ENCODE data around the gene TMEM92. TPM values are rescaled to one million over a fixed set of nuclear protein-coding genes. Genes with fewer than 3 reads are reported as not detected.

The TMEM92 gene
- 1 to 10 TPM in 1 of 3 donors, under 1 TPM in 1, not detected in 1; 0.59 to 1.4 TPM for polyA plus RNA-seq

DNA sequence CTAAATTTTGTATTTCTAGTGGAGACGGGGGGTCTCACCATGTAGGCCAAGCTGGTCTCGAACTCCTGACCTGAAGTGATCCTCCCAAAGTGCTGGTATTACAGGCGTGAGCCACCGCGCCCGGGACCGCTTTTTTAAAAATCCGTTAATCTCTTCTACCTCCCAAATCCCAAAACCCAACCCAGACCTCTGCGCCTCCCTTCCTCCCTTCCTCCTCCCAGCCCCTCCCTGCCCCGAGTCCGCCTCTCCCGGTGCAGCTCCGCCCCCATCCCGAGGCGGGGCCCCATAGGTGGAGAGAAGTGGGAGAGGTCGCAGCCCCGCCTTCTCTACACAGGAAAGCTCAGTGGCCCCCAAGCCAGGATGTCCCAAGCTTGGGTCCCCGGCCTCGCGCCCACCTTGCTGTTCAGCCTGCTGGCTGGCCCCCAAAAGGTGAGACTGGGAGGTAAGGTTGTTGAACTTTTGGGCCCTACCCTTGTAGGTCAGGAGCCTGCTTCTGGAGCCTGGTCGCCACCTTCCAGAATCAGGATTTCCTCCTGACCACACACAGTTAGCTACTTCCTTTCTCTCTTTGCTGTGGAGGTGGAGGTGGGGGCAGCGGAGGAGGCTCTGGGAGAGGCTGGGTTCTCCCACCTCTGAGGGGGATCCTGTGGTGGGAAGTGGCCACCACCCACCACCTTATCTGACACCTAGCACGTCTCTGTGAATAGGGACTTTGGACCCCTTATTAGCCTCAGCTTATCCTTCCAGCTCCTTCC is at the start of gene TMEM92:
Gene TMEM92, plus strand, starts transcription at position 325 of the 755 bp plus-strand sequence. Its CDS starts 36 bp downstream, at position 361.
- WGBS, 3 donors = 20 to 30% (median 27%) methylated on average over 21 to 23 of the region's 23 CpGs
- no peak within 1 kb of the TSS for H3K27ac ChIP-seq (ENCODE audit: low read depth, low read length)

DNA sequence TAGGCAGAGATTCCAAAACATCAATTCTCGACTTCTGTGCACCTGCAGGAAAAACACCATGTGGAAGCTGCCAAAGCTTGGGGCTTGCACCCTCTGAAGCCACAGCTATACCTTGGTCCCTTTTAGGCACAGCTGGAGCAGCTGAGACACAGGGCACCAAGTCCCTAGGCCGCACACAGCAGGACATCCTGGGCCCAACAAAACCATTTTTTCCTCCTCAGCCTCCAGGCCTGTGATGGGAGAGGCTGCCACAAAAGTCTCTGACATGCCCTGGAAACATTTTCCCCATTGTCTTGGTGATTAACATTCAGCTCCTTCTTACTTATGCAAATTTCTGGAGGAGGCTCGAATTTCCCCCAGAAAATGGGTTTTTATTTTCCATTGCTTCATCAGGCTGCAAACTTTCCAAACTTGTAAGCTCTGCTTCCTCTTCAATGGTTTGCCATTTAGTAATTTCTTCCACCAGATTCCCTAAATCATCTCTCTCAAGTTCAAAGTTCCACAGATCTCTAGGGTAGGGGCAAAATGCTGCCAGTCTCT is 48.5 kb upstream of the TMEM92 start:
- H3K27ac ChIP-seq (ENCODE audit: low read depth, low read length) = no peak overlapping the region
- 70 to 81% (median 76%) methylated on average over 3 of the region's 3 CpGs for WGBS, 3 donors

DNA sequence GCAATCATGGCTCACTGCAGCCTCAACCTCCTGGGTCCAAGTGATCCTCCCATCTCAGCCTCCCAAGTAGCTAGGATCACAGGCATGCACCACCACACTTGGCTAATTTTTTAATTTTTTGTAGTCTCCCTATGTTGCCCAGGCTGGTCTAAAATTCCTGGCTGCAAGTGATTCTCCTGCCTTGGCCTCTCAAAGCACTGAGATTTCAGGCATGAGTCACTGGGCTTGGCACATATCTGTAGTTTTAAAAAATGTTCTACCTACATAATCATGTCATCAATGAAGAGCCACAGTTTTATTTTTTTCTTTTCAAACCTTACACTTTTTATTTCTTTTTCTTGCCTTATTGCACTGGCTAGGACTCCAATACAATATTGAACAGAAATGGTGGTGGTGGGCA is 39.7 kb upstream of the TMEM92 start:
- no peak overlapping the region for H3K27ac ChIP-seq (ENCODE audit: low read depth, low read length)

DNA sequence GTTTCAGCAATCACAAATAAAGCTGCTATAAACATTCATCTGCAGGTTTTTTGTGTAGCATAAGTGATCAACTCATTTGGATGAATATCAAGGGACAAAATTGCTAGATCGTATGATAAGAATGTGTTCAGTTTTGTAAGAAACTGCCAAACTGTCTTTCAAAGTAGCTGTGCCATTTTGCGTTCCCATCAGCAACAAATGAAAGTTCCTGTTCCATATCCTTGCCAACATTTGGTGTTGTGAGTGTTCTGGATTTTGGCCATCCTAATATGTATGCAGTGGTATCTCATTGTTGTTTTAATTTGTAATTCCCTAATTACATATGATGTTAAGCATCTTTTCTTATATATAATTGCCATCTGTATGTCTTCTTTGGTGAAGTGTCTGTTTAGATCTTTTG is 36.4 kb upstream of the TMEM92 start:
- H3K27ac ChIP-seq (ENCODE audit: low read depth, low read length) = no peak overlapping the region
- 41 to 51% (median 48%) methylated on average over 2 of the region's 2 CpGs for WGBS, 3 donors

DNA sequence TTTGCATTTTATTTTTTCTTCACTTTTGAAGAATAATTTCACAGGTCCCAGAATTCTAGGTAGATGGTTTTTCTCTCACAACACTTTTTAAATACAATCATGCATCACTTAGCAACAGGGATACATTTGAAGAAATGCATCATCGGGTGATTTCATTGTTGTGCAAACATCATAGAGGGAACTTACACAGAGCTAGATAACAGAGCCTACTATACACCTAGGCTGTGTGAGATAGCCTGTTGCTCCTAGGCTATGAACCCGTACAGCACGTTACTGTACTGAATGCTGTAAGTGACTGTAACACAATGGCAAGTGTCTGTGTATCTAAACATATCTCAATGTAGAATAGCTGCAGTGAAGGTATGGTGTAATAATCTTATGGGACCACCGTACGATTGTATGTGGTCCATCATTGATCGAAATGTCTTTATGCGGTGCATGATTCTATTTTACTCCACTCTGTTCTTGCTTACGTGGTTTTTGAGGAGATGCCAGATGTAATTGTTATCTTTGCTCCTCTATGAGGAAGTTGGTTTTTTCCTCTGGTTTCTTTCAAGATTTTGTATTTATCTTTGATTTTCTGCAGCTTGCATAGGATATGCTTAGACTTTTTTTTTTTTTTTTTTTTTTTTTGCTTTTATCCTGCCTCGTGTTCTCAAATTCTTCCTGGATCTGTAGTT is 35.5 kb upstream of the TMEM92 start:
- 41 to 55% (median 47%) methylated on average over 9 of the region's 9 CpGs for WGBS, 3 donors
- H3K27ac ChIP-seq (ENCODE audit: low read depth, low read length) = no peak overlapping the region

DNA sequence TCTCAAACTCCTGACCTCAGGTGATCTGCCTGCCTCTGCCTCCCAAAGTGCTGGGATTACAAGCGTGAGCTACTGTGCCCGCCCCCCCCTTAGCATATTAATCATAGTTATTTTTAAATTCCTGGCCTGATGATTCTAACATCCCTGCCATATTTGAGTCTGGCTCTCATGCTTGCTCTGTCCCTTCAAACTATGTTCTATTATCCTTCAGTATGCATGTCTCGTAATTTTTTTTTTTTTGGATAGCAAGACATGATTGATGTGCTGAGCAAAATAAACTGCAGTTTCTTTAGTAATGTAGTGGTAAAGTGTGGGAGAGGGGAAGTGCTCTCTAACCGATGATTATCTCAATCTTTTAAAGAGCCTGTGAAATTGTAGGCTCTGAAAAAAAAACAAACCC is 34.3 kb upstream of the TMEM92 start:
- no peak overlapping the region for H3K27ac ChIP-seq (ENCODE audit: low read depth, low read length)
- WGBS, 3 donors = 28 to 50% (median 47%) methylated on average over 4 of the region's 4 CpGs

DNA sequence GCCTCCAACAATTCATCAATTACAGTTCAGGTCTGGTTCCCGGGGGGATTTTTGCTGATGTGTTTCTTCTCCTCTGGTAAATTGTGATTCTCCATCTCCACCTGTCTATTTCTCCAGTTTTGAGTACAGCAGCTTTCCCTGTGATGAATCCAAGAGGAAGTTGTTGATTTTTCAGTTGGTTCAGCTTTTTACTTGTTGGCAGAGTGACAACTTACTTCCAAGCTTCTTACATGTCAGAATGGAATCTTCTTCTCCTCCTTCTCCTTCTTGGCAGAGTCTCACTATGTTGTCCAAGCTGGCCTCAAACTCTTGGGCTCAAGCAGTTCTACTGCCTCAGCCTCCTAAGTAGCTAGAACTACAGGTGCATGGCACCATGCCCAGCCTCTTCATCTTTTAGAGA is 33.4 kb upstream of the TMEM92 start:
- WGBS, 3 donors = 77 to 90% (median 79%) methylated on average over 1 of the region's 1 CpG
- no peak overlapping the region for H3K27ac ChIP-seq (ENCODE audit: low read depth, low read length)

DNA sequence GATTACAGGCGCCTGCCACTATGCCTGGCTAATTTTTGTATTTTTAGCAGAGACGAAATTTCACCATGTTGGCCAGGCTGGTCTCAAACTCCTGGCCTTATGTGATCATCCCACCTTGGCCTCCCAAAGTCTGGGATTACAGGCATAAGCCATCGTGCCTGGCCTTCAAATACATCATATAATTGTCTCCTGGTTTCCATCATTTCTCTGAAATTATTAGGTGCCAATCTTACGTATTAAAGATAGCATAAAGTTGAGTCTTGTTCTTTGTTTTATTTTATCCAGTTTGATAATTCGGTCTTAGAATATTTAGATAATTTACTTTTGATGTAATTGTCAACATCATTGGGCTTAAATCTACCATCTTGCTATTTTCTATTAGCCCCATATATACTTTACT is 32.8 kb upstream of the TMEM92 start:
- WGBS, 3 donors = 71 to 87% (median 83%) methylated on average over 5 of the region's 5 CpGs
- H3K27ac ChIP-seq (ENCODE audit: low read depth, low read length) = no peak overlapping the region

DNA sequence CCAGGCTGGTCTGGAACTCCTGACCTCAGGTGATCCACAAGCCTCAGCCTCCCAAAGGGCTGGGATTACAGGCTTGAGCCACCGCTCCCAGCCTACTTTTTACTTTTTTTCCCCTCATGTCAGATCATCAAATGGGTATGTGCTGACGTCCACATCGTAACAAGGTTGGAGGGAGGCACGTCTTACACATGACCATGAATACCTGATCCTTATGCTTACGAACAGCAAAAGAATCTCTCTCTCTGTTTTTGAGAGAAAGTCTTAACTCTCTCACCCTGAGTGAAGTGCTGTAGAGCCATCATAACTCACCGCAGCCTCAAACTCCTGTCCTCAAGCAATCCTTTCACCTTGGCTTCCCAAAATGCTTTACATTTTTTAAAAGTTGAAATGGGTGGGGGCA is 29.5 kb upstream of the TMEM92 start:
- no peak overlapping the region for H3K27ac ChIP-seq (ENCODE audit: low read depth, low read length)
- WGBS, 3 donors = 84 to 89% (median 86%) methylated on average over 6 of the region's 6 CpGs

DNA sequence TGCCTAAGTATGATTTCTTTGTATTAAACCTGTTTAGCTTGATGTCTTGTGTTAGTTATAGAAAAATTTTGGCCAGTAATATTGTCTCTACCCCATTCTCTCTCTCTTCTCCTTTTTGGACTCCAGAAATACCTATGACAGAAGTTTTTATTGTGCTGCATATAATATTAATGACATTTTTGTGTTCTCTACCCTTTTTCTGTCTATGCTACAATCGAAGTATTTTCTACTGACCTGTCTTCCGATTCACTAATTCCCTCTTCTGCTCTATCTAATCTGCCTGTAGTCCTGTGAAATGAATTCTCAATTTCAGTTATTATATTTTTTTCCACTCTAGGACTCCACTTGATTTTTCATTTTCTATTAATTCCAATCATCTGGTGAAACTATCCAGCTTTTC is 26.0 kb upstream of the TMEM92 start:
- H3K27ac ChIP-seq (ENCODE audit: low read depth, low read length) = no peak overlapping the region
- 71 to 93% (median 72%) methylated on average over 2 of the region's 2 CpGs for WGBS, 3 donors

DNA sequence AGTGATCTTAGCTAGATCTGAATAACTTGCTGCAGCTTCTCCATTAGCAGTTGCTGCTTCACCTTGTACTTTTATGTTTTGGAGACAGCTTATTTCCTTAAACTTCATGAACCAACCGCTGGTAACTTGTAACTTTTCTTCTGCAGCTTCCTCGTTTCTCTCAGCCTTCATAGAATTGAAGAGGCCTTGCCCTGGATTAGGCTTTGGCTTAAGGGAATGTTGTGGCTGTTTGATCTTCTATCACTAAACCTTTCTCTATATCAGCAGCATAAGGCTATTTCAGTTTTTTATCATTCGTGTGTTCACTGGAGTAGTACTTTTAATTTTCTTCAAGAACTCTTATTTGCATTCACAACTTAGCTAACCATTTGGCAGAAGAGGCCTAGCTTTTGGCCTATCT is 21.5 kb upstream of the TMEM92 start:
- 49 to 69% (median 68%) methylated on average over 3 of the region's 3 CpGs for WGBS, 3 donors
- no peak overlapping the region for H3K27ac ChIP-seq (ENCODE audit: low read depth, low read length)

DNA sequence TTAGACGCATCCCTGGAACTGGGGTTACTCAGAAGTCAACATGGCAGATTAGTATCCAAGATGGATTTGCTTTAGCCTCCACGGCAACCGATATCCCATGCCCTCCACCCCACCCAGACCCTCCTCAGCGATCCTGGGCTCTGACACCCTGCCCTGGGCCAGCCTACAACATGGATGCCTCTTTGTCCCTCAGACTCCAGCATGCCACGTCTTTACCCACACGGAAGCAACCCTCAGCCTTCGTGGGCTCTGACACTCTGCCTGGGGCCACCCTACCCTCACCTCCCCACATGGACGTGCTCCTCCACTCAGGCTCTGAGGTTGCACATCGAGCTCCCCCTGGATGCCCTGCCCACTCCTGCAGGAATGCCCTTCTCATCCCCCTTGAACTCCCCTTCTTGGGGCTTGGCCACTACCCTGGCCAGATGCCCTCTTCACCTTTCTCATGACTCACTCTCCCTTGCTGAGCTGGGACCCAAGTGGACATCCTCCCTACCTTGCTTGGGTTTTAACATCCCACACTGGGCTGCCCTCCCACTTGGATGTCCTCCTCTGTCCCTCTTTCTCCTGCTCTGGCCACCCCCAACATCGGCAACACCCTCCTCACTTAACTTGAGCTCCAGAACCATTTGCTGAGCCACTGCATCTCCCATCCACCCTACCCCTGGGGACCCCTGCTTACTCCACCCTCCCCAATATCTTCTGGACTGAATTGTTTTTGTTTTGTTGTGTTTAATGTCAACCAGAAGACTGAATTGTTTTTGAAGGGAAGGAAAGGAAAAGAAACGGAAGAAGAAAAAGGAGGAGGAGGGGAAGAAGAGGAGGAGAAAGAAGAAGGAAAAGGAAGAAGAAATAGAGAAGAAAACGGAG is 18.3 kb upstream of the TMEM92 start:
- WGBS, 3 donors = 77 to 80% (median 78%) methylated on average over 11 to 12 of the region's 12 CpGs

DNA sequence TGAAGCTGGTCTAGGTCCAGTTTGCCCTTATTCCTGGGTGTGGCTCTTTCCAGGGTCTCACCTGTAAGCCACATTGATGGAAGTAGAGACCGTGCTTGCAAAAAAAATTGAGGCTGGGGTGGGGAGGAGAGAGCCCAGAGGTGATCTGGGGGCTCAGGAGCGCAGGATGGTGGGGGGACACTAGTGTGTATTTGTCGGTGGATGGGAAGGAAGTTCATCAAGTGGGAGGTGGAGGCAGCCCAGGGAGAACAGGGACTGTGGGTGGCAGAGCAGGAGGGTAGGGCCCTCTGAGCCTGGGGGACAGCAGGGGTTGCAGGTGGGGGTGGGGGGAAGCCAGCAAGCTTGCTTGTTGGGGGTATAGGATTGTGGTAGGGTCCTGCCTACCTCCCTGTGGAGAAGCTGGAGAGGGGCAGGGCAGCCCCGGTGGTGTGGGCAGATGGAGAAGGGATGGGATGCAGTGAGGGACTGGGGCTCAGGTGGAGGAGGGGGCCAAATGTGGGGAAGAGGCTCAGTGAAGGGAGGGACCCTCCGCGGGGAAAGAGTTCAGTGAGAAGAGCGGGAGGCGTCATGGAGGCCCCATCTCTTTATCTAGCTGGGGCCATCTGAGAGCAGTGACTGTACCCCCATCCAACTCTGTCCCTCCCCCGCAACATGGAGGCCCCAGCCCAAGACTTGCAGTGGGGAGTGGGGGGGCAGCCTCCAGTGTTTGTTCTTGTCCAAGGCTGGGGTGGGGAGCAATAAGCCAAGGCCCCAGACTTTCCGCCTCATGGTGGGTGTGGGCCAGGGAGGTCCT is 17.2 kb upstream of the TMEM92 start:
- H3K27ac ChIP-seq (ENCODE audit: low read depth, low read length) = no peak overlapping the region
- WGBS, 3 donors = 71 to 82% (median 82%) methylated on average over 10 of the region's 10 CpGs

More for the DNA sequence above, 18.3 kb upstream of the TMEM92 start:
- H3K27ac ChIP-seq (ENCODE audit: low read depth, low read length) = no peak overlapping the region

DNA sequence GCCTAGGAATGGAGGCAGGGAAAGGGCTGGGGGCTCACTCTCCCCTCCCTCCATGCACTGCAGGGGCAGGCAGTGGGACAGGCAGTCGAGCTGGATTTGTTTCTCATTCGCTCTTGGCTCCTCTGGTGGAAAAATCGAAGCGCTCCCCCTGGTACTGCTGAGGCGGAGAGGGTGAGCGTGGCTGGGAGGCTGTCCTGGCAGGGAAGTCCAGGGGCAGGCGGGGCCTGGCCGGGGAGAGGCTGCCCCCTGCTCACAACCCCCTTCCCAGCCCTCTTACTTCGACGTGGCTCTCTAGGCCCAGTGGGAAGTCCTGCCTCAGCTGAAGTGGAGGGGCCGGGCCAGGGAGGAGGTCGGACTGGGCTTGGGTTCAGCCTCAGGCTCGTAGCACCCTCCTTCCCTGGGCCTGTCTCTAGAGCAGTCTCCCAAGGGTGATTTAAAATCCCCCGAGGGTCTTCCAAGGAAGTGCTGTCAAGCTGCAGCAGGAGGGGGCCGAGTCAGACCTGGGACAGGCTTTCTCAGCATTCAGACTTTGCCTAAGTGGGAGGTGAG is 16.5 kb upstream of the TMEM92 start:
- H3K27ac ChIP-seq (ENCODE audit: low read depth, low read length) = no peak overlapping the region
- 50 to 64% (median 61%) methylated on average over 15 of the region's 15 CpGs for WGBS, 3 donors

DNA sequence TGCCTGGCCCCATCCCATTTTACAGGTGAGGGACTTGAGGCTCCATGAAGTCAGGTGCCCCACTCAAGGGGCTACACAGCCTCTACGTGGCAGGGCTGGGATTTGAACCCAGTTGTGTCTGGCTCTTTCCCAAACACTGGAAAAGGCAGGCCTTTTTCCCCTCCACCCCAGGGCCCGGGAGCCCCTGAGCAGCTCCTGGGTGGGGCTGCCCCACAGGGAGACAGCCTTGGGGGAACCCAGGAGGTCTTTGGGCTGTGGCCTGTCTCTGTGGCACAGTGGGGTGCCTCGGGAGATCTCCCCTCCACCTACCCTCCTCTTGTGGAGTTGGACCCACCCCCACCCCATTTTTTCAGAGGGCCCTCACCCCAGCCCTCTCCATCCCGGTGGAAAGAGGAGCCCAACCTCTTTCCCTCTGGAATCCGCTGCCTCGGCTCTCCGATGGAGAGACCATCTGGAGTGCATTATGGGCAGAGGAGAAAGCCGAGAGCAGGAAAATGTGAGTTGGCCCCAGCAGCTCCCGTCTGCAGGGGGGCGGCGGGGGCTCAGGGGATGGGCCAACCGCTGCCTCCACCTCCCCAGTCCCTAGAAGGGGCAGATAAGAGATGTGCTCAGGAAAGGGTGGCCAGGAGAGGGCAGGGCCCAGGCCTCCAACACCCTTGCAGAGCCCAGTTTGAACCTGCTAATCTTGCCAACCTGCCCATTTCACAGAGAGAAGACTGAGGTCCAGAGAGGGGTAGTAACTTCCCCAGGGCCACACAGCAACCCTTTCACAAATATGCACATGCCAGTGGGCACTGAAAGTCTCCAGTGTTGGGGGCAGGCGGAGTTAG is 15.4 kb upstream of the TMEM92 start:
- no peak overlapping the region for H3K27ac ChIP-seq (ENCODE audit: low read depth, low read length)
- 54 to 60% (median 58%) methylated on average over 13 of the region's 13 CpGs for WGBS, 3 donors

DNA sequence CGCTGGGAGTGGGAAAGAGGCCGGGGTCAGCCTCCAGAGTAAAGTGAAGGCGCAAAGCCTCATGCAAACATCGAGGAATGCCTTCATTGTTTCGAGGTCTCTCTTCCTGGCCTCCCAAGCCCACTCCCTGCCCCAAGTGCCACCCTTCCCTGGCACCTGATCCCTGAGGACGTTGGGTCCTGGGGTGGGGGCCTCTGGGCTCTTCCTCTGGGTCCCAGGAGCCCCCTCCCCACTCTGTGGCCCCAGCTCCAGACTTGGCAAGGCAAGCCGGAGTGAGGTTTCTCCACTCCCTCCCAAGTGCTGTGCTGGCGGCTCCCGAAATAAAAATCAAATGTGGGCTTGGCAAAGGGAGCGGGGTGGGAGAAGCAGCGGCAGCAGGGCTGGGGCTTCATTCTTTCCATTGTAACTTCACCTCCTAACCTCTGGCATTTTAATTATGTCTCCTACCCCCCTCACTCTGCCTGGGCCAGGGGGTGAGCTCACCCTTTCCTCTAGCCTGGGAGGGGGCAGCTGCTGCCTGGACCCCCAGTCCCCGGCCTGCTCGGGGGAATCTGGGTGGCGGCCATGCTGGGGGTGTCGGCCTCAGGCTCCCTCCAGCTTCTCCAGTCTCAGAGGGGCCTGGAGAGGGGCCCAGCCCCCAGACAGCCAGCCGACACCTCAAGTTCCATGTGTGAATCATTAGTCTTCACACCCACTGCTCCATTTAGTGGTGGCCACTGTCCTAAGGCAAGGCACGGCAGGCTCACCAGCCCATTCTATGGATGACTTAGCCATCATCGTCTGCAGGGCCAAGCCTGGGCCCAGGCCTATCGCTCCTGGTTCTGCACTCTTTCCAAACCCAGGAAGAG is 14.6 kb upstream of the TMEM92 start:
- H3K27ac ChIP-seq (ENCODE audit: low read depth, low read length) = no peak overlapping the region
- 66 to 73% (median 71%) methylated on average over 19 of the region's 19 CpGs for WGBS, 3 donors

All from adipose tissue (tissue), 3 donors.